ENCODE results near the gene POC1B. TPM values are rescaled to one million over a fixed set of nuclear protein-coding genes. Genes with fewer than 3 reads are reported as not detected.

POC1B gene
- total and polyA plus RNA-seq, 4 donors: 5.0 to 28.2 (median 7.6) TPM

GRCh38 chr12:89559753-89560152, 33.9 kb upstream of the POC1B start:
- TF ChIP-seq JUND (IDR thresholded peaks at IDR 0.05) (no peak), RAD21 (IDR thresholded peaks at IDR 0.05) (no peak), NR2F2 (IDR thresholded peaks at IDR 0.05) (no peak), RXRA (IDR thresholded peaks at IDR 0.05) (no peak), GABPA (IDR thresholded peaks at IDR 0.05 in 1 of 2, conservative IDR thresholded peaks at IDR 0.05 in 1 of 2) (no peak), TAF1 (conservative IDR thresholded peaks at IDR 0.05) (no peak), EGR1 (IDR thresholded peaks at IDR 0.05; ENCODE audit: low read depth in 2 of 2) (no peak), HNF4G (IDR thresholded peaks at IDR 0.05) (no peak), CTCF (IDR thresholded peaks at IDR 0.05; ENCODE audit: low read depth, low read length, missing input control) (no peak), SP1 (IDR thresholded peaks at IDR 0.05) (no peak), YY1 (IDR thresholded peaks at IDR 0.05) (no peak)
- TF ChIP-seq, protein P1, sequence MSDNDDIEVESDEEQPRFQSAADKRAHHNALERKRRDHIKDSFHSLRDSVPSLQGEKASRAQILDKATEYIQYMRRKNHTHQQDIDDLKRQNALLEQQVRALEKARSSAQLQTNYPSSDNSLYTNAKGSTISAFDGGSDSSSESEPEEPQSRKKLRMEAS (IDR thresholded peaks at IDR 0.05): no peak
- Histone ChIP-seq H3K4me1 (ENCODE audit: control insufficient read depth in 4 of 4, insufficient read depth in 4 of 4, low read length in 3 of 4) (no peaks in the 10 kb centered on the region), H3K4me3 (ENCODE audit: low read depth in 1 of 3, low read length in 3 of 3) (no peak overlapping the region)

DNA sequence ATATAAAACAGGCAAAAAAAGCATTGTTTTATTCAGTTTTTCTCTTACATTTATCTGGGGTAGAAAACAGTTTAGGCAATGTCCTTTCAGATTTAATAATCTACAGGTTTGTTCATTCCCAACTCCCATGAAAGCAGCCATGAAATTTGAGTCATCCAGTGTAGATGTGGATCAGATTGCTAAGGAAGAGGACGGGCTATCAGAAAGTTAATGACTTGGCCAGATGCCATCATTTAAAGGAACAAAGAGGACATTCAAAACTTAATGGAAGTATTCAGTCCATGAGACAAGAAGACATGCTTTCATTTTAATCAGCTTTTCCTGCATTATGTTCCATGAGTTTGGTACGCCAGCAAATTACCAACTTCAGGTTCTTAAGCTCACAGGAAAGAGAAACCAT, 31.1 kb upstream of the POC1B start:
- H3K27ac ChIP-seq (ENCODE audit: low read depth in 1 of 2, low read length in 2 of 2): no peak overlapping the region
- no peaks in the 10 kb centered on the region for H3K4me1 ChIP-seq (ENCODE audit: control insufficient read depth in 4 of 4, insufficient read depth in 4 of 4, low read length in 3 of 4)
- H3K9me3 ChIP-seq (ENCODE audit: control insufficient read depth in 4 of 4, low read length in 3 of 4): no peaks in the 10 kb centered on the region
- no peaks in the 10 kb centered on the region for H3K27me3 ChIP-seq (ENCODE audit: control insufficient read depth in 4 of 4, insufficient read depth in 4 of 4, low read length in 3 of 4)
- no peaks in the 10 kb centered on the region for H3K36me3 ChIP-seq (ENCODE audit: control insufficient read depth in 4 of 4, insufficient read depth in 3 of 4, low read depth in 1 of 4, low read length in 3 of 4)
- 81% methylated on average over 2 of the region's 2 CpGs for WGBS
- H3K4me3 ChIP-seq (ENCODE audit: low read depth in 1 of 3, low read length in 3 of 3): no peak overlapping the region
- H3K9ac ChIP-seq (ENCODE audit: low read depth in 1 of 2, low read length in 2 of 2): no peak overlapping the region
- no peak for DNase-seq (ENCODE audit: low spot score)
- no peak for TF ChIP-seq TAF1 (conservative IDR thresholded peaks at IDR 0.05)
- no peak for TF ChIP-seq SP1 (IDR thresholded peaks at IDR 0.05)
- no peak for TF ChIP-seq GABPA (IDR thresholded peaks at IDR 0.05 in 1 of 2, conservative IDR thresholded peaks at IDR 0.05 in 1 of 2)
- TF ChIP-seq FOXA2 (IDR thresholded peaks at IDR 0.05): no peak
- TF ChIP-seq JUND (IDR thresholded peaks at IDR 0.05): no peak
- no peak for TF ChIP-seq REST (IDR thresholded peaks at IDR 0.05)
- no peak for TF ChIP-seq HNF4A (conservative IDR thresholded peaks at IDR 0.05)
- no peak for TF ChIP-seq CTCF (IDR thresholded peaks at IDR 0.05; ENCODE audit: low read depth, low read length, missing input control)
- TF ChIP-seq HNF4G (IDR thresholded peaks at IDR 0.05): no peak
- TF ChIP-seq, protein P2, sequence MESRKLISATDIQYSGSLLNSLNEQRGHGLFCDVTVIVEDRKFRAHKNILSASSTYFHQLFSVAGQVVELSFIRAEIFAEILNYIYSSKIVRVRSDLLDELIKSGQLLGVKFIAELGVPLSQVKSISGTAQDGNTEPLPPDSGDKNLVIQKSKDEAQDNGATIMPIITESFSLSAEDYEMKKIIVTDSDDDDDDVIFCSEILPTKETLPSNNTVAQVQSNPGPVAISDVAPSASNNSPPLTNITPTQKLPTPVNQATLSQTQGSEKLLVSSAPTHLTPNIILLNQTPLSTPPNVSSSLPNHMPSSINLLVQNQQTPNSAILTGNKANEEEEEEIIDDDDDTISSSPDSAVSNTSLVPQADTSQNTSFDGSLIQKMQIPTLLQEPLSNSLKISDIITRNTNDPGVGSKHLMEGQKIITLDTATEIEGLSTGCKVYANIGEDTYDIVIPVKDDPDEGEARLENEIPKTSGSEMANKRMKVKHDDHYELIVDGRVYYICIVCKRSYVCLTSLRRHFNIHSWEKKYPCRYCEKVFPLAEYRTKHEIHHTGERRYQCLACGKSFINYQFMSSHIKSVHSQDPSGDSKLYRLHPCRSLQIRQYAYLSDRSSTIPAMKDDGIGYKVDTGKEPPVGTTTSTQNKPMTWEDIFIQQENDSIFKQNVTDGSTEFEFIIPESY (IDR thresholded peaks at IDR 0.05): no peak
- TF ChIP-seq, protein P1 (IDR thresholded peaks at IDR 0.05): no peak
- TF ChIP-seq RAD21 (IDR thresholded peaks at IDR 0.05): no peak
- TF ChIP-seq ATF3 (IDR thresholded peaks at IDR 0.05): no peak
- TF ChIP-seq FOXA1 (IDR thresholded peaks at IDR 0.05): no peak
- no peak for TF ChIP-seq YY1 (IDR thresholded peaks at IDR 0.05)
- no peak for TF ChIP-seq EGR1 (IDR thresholded peaks at IDR 0.05; ENCODE audit: low read depth in 2 of 2)
- no peak for TF ChIP-seq NR2F2 (IDR thresholded peaks at IDR 0.05)

More at GRCh38 chr12:89559753-89560152, 33.9 kb upstream of the POC1B start:
- Histone ChIP-seq H3K27ac (ENCODE audit: low read depth in 1 of 2, low read length in 2 of 2) (no peak overlapping the region), H3K9ac (ENCODE audit: low read depth in 1 of 2, low read length in 2 of 2) (no peak overlapping the region), H3K36me3 (ENCODE audit: control insufficient read depth in 4 of 4, insufficient read depth in 3 of 4, low read depth in 1 of 4, low read length in 3 of 4) (no peaks in the 10 kb centered on the region), H3K9me3 (ENCODE audit: control insufficient read depth in 4 of 4, low read length in 3 of 4) (no peaks in the 10 kb centered on the region), H3K27me3 (ENCODE audit: control insufficient read depth in 4 of 4, insufficient read depth in 4 of 4, low read length in 3 of 4) (no peaks in the 10 kb centered on the region)
- DNase-seq (ENCODE audit: low spot score): no peak
- whole genome bisulfite sequencing: 93% methylated on average over 10 of the region's 10 CpGs
